Psoas muscle (tissue), 8 donors: ENCODE results near the gene C1orf21. TPM values are rescaled to one million over a fixed set of nuclear protein-coding genes. Genes with fewer than 3 reads are reported as not detected.

Experiments used
- ATAC-seq, 4 donors: fragments of 200-7000 bp; cut with Tn5 transposase; one replicate each; pipeline ENCODE4 v1.9.1; 2020; ENCODE audit warnings: moderate library complexity in 3 of 4, mild to moderate bottlenecking in 2 of 4
- DNase-seq, 2 donors: peaks; one replicate each; pipeline ENCODE4 v3.0.0-alpha.2; 2020
- H3K27ac ChIP-seq: fragments of 200-600 bp; one replicate; pipeline ENCODE4 v1.8.0; 2022
- H3K27me3 ChIP-seq, 3 donors: fragments of 200-600 bp in 1 of 3; one replicate each; pipeline versions ENCODE4 v1.6.1 to v1.8.0; 2013 to 2022; ENCODE audit warnings: low read length in 2 of 3, mild to moderate bottlenecking in 2 of 3, moderate library complexity in 1 of 3; ENCODE audit not compliant: insufficient read depth in 3 of 3
- H3K36me3 ChIP-seq, 2 donors: fragments of 200-600 bp in 1 of 2; one replicate each; pipeline versions ENCODE4 v1.6.1 to v1.8.0; 2013 to 2022; ENCODE audit warnings: low read depth in 1 of 2, mild to moderate bottlenecking in 1 of 2, moderate library complexity in 1 of 2; ENCODE audit not compliant: insufficient read depth in 1 of 2
- H3K4me1 ChIP-seq: fragments of 200-600 bp; one replicate; pipeline ENCODE4 v1.8.0; 2022
- H3K4me3 ChIP-seq: fragments of 200-600 bp; one replicate; pipeline ENCODE4 v1.8.0; 2022; ENCODE audit warnings: mild to moderate bottlenecking
- H3K9me3 ChIP-seq: fragments of 200-600 bp; one replicate; pipeline ENCODE4 v1.8.0; 2022
- WGBS, 3 donors: extraction: QIAGEN DNeasy Blood & Tissue Kit; methylation state at CpG; one replicate each; pipeline versions ENCODE4 v1.1.6 to v1.1.7; 2013; 5-methylcytosine and 5-hydroxymethylcytosine counted together
- intact Hi-C, 2 donors: fragments of 100-400 bp; cut with DNase I; formaldehyde crosslinking; loops; one replicate each; pipeline versions ENCODE4 v1.11.0 to v1.14.2; 2022
- polyA plus RNA-seq, 3 donors: library from polyadenylated mRNA; stranded (reverse); fragments of 200-250 nt; gene quantifications; one replicate each; pipeline ENCODE4 v1.2.3, GENCODE V29; 2013
- total RNA-seq, 4 donors: library from RNA; stranded (reverse); fragmentation: NEBNext Ultra II Directional in 2 of 4; extraction: Animal tissue kit (Norgen Biotek cat#: 25700) in 2 of 4; gene quantifications; one replicate each; pipeline versions ENCODE4 v1.2.1 to v1.2.4, GENCODE V29; 2021 to 2023
- TF ChIP-seq, protein P1 (sequence below): fragments of 200-600 bp; IDR thresholded peaks from one replicate; pipeline ENCODE4 v1.8.0; 2022; ENCODE audit warnings: antibody characterized with exemption
- donor health status: healthy with polysubstance abuse.
- donor health status: DM: no; HTN: no; CAD: no; lungs with moderate emphysema.
- donor health status: Bipolar disorder and iron deficiency.
- donor health status: healthy.
- donor health status: DM: yes; HTN: yes; CAD: no.
- donor health status: DM: no; HTN: no; CAD: no.
- donor health status: DM: no; HTN: no; CAD: no.
- donor health status: DM: yes; HTN: yes; CAD: no.

The C1orf21 gene
- total and polyA plus RNA-seq, 7 donors, result 55.5 to 216 (median 171) TPM

DNA sequence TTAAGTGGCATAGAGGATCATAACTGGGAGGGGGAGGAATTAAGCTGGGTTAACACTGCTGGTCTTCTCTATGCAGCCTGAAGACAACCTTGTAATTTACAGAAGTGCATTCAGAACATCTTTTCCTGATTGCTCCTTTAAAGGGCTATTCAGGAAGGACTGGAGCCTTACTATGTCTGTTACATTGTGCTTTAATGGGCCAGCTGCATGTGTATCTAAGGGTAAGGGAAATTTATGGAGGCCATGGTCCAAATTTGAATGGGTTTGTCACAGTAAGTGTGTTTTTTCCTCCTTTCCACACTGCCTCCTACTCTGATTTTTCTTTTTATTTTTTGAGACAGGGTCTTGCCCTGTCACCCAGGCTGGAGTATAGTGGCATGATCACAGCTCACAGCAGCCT, 19.6 kb downstream of the C1orf21 start:
- Histone ChIP-seq H3K27ac (peak overlapping the region; percentile 43), H3K27me3 (no peaks in the 10 kb centered on the region), H3K36me3 (no peaks in the 10 kb centered on the region), H3K4me1 (peaks cover 77% of the 10 kb centered on the region), H3K9me3 (no peaks in the 10 kb centered on the region), H3K4me3 (no peak overlapping the region)
- intact Hi-C loops, result no loop called here
- DNase-seq, result no peak
- TF ChIP-seq, protein P1, sequence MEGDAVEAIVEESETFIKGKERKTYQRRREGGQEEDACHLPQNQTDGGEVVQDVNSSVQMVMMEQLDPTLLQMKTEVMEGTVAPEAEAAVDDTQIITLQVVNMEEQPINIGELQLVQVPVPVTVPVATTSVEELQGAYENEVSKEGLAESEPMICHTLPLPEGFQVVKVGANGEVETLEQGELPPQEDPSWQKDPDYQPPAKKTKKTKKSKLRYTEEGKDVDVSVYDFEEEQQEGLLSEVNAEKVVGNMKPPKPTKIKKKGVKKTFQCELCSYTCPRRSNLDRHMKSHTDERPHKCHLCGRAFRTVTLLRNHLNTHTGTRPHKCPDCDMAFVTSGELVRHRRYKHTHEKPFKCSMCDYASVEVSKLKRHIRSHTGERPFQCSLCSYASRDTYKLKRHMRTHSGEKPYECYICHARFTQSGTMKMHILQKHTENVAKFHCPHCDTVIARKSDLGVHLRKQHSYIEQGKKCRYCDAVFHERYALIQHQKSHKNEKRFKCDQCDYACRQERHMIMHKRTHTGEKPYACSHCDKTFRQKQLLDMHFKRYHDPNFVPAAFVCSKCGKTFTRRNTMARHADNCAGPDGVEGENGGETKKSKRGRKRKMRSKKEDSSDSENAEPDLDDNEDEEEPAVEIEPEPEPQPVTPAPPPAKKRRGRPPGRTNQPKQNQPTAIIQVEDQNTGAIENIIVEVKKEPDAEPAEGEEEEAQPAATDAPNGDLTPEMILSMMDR, result no peak
- no peak for ATAC-seq

DNA sequence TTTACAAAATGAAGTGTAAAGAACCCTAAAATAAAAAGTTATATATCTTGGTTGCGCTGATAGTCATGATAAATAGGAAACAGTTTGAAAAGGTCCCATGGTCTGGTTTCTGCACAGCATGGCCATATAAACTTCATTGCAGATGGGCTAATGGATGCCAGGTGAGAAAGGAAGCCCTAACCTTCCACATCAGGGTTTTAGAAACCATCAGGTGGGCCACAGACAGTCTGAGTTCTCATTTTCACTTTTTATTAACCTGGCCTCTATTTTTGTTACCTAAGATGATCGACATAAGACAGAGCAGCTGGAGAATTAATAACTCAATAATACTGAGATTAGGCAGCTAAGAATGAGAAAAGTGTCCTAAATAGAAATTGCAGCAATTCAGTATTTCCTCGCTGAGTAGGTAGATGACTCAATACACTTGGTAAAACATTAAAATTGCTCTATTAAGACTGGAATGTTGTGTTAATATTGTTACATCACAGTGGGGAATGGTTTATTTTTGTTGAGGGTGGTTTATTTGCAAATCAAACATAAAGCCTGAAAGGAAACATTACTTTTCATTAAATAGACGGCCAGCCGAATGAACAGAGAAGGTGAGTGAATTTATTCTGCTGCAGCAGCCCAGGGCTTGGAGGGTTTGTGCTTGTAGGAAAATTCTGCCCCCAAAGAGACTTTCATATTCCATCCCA, 21.1 kb downstream of the C1orf21 start:
- 63 to 66% (median 63%) methylated on average over 5 of the region's 5 CpGs for WGBS, 3 donors
- TF ChIP-seq, protein P1, result no peak
- DNase-seq (no peak), ATAC-seq (peak in 1 of 4 donors; percentile 16)
- no peaks in the 10 kb centered on the region for H3K27me3 ChIP-seq
- H3K36me3 ChIP-seq, result no peaks in the 10 kb centered on the region
- intact Hi-C loops, result no loop called here
- peaks cover 72% of the 10 kb centered on the region for H3K4me1 ChIP-seq
- H3K9me3 ChIP-seq, result no peaks in the 10 kb centered on the region
- H3K4me3 ChIP-seq, result no peak overlapping the region
- H3K27ac ChIP-seq, result peak overlapping the region; percentile 43

DNA sequence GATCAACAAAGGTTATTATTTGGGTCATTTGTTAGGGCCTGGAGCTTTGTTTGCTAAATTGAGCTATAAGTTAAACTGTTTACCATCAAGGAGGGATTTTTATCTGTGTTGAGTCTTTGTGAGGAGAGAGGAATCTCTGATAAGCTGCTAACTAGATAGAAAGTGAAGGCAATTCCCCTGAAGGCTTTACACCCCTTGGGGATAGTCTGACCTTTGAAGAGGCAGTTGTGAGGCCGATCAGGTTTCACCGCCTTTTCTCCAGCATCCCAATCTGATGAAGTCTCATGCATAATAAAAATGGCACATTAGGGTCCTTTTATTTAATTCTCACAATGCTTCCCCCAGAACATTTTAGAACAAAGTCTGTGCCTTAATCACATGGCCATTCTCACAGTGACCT, 21.8 kb downstream of the C1orf21 start:
- Histone ChIP-seq H3K27me3 (no peaks in the 10 kb centered on the region), H3K36me3 (no peaks in the 10 kb centered on the region), H3K9me3 (no peaks in the 10 kb centered on the region), H3K27ac (peak overlapping the region; percentile 43), H3K4me1 (peaks cover 66% of the 10 kb centered on the region), H3K4me3 (no peak overlapping the region)
- 20 to 61% (median 26%) methylated on average over 2 of the region's 2 CpGs for WGBS, 3 donors
- DNase-seq, result no peak
- TF ChIP-seq, protein P1, result no peak
- ATAC-seq, result peak in 2 of 4 donors; percentile 29 to 51
- intact Hi-C loops, result no loop called here

- ATAC-seq (peak in 2 of 4 donors; percentile 41 to 55), DNase-seq (no peak)
- intact Hi-C loops, result no loop called here
- TF ChIP-seq, protein P1, result no peak
- Histone ChIP-seq H3K27me3 (no peaks in the 10 kb centered on the region), H3K4me1 (peaks cover 65% of the 10 kb centered on the region), H3K36me3 (no peaks in the 10 kb centered on the region), H3K4me3 (no peak overlapping the region), H3K9me3 (no peaks in the 10 kb centered on the region), H3K27ac (peak overlapping the region; percentile 43)
- 54 to 56% (median 55%) methylated on average over 3 of the region's 3 CpGs for WGBS, 3 donors
Measured at GRCh38 chr1:184409011-184409410, 22.2 kb downstream of the C1orf21 start.

DNA sequence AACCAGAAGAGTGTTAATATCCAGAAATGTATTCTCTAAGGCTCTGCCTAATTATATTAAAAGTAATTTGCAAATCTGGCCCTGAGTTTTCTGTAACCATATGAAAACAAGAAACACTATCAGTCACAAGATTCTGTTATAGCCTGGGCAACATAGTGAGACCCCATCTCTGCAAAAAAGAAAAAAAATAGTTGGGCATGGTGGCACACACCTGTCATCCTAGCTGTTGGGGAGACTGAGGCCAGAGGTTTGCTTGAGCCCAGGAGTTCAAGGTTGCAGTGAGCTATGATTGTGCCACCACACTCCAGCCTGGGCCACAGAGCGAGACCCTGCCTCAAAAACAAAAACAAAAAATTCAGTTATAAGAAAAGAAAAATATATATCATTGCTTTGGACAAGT, 25.6 kb downstream of the C1orf21 start:
- TF ChIP-seq, protein P1, result no peak
- H3K4me1 ChIP-seq, result peaks cover 59% of the 10 kb centered on the region
- WGBS, 3 donors, result 96 to 100% (median 99%) methylated on average over 1 of the region's 1 CpG

More for the DNA sequence above, 25.6 kb downstream of the C1orf21 start:
- no peak overlapping the region for H3K27ac ChIP-seq
- ATAC-seq (no peak), DNase-seq (no peak)
- H3K4me3 ChIP-seq, result no peak overlapping the region
- no peaks in the 10 kb centered on the region for H3K9me3 ChIP-seq
- intact Hi-C loops, result no loop called here
- no peaks in the 10 kb centered on the region for H3K27me3 ChIP-seq
- H3K36me3 ChIP-seq, result no peaks in the 10 kb centered on the region
